Activated CD4-positive, alpha-beta T cell treated with anti-CD3 and anti-CD28 coated beads, Interleukin-2, amount 50 U/mL, for 1 hour (primary cell): ENCODE measurements around the gene WNK4.
A peak's percentile ranks its signal among the peaks of the same experiment; 100 is the strongest.

ENCODE experiments used
- DNase-seq: peaks from one replicate; pipeline ENCODE4 v3.0.0-alpha.2; 2020

WNK4 gene

GRCh38 chr17:42797067-42798007 is 16.9 kb downstream of the WNK4 start:
- DNase-seq, result no peak

- no peak for DNase-seq
These were observed 17.6 kb downstream of the WNK4 start for GRCh38 chr17:42798011-42798382.

- peak; percentile 72 for DNase-seq
These were observed 18.3 kb downstream of the WNK4 start, which contains the start of the genes CNTD1 and COA3 for GRCh38 chr17:42798383-42799380. Gene CNTD1, plus strand, starts transcription at chr17:42798861. Its CDS starts 207 bp downstream, at chr17:42799068. Gene COA3, minus strand, starts transcription at chr17:42798704. Its CDS starts 23 bp downstream, at chr17:42798681.

GRCh38 chr17:42803074-42803883 is 22.9 kb downstream of the WNK4 start:
- no peak for DNase-seq

DNA sequence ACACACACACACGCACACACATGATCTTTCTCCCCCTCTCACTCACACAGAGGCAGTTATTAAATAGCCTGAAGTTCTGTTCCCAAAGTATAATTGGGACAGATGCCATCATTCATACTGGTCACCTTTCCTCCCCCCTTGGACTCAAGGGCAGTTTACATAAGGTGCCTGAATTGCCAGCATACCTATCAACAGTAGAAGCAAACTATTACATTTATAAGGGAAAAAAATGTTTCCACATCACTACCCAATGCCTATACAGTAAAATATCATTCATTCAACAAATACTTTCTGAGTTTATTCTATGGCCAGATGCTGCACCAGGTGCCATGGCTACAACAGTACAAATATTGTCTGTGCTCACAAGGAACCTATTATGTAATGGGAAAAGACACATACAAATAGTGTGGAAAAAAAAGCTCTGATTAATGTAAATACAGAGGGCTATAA is 24.5 kb downstream of the WNK4 start:
- no peak for DNase-seq

- DNase-seq, result no peak
These were observed 25.8 kb downstream of the WNK4 start for GRCh38 chr17:42806249-42806648.

GRCh38 chr17:42809250-42809649 is 28.8 kb downstream of the WNK4 start:
- no peak for DNase-seq

GRCh38 chr17:42814633-42815399 is 34.4 kb downstream of the WNK4 start:
- DNase-seq, result no peak

- no peak for DNase-seq
These were observed 37.5 kb downstream of the WNK4 start for GRCh38 chr17:42817866-42818265.

DNA sequence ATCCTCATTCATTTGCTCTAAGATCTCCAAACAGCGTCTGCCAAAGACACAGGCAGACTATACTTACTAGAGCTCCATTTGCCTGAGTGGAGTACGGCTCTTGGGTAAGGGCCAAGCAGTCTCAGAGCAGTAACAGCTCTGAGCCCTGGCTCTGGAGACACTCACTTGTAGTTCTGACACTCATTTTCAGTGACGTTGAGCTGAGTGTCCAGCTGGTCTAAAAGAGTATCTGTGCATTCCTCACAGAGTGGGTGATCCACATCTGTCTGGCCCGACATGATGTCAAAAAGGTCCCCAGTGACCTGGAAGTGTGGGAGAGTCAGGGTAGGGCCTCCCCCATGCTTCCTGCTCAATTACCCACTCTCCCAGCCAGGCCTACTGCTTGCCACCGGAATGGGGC is 38.0 kb downstream of the WNK4 start:
- no peak for DNase-seq

DNA sequence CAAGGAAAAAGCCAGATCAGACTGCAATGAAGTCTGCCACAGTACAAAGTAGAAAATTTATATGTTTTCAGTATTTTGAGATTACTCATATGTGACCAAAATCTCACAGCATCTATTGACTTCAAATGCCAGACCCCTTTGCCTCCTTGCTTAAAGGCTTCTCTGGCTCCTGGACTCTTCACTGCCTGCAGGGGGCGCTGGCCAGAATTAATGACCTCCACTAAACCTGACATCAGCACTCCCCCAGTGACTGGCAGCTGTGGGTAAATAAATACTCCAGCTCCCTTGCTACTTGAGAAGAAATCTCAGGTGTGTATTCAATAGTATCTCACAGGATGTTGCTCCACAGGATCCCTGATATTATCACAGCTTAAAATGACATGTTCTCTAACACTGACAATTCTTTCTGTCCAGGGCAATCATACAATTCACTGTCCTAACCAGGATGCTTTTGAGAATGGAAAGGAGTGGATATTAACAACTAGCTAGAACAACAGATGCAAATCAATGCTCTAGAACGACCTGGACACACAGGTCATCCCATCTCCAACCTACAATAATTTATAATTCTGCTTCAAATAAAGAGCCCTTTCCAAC is 39.6 kb downstream of the WNK4 start:
- DNase-seq, result peak; percentile 64

DNA sequence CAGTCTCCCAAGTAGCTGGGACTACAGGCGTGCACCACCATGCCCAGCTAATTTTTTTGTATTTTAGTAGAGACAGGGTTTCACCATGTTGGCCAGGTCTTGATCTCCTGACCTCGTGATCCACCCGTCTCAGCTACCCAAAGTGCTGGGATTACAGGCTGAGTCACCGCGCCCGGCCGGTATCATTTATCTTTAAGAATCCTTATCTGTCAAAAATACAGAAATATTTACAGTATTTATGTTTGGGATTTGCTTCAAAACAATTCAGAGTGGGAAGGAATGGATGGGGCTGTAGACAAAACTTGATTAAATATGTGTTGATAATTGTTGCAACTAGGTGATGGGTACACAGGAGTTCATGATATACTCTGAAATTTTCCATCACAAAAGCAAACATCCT is 40.8 kb downstream of the WNK4 start:
- DNase-seq, result no peak

GRCh38 chr17:42827472-42827871 is 47.1 kb downstream of the WNK4 start:
- no peak for DNase-seq

DNA sequence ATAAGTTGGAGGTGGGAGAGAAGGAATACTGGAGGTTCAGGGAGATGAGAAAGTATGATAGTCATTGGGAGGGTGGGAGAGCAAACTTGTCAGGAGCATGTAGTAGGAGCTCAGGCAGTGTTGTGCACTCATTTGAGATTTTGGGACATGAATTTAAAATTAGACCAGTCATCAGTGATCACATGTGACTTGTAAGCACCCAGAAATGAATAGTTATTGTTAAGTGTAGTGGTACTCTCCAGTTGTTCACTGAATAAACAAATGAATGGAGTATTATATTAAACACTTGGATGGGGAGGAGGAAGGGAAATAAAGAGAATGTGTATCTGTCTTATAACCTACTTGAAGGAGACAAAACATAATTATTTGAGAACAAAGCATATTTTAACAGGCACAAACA is 50.6 kb downstream of the WNK4 start:
- no peak for DNase-seq

DNA sequence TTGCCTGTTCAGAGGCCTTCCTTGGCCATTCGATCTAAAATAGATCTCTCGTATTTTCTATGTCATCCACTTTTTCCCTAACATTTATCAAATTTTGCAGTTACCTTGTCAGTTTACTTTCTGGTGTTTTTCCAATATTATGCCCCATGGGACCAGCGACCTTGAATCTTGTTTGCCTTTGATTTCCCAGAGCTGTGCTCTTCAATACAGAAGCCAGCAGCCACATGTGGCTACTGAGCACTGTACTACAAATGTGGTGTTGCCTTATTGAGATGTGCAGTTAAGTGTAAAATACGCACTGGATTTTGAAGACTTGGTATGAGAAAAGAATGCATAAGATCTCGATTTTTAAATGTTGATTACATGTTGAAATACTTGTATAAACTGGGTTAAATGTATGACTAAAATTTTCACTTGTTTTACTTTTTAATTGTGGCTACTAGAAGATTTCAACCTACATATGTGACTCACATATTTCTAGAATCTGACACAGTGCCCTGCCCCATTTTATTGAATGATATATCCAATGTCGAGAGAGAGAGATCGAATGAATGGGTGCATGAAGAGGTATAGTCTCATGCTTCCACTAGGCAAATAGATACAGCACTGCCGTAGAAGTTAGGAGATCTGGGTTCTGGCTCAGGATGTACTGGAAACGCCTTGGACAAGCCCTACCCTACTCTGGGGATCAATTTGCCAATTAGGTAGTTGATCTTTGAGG is 52.0 kb downstream of the WNK4 start:
- DNase-seq, result no peak

DNA sequence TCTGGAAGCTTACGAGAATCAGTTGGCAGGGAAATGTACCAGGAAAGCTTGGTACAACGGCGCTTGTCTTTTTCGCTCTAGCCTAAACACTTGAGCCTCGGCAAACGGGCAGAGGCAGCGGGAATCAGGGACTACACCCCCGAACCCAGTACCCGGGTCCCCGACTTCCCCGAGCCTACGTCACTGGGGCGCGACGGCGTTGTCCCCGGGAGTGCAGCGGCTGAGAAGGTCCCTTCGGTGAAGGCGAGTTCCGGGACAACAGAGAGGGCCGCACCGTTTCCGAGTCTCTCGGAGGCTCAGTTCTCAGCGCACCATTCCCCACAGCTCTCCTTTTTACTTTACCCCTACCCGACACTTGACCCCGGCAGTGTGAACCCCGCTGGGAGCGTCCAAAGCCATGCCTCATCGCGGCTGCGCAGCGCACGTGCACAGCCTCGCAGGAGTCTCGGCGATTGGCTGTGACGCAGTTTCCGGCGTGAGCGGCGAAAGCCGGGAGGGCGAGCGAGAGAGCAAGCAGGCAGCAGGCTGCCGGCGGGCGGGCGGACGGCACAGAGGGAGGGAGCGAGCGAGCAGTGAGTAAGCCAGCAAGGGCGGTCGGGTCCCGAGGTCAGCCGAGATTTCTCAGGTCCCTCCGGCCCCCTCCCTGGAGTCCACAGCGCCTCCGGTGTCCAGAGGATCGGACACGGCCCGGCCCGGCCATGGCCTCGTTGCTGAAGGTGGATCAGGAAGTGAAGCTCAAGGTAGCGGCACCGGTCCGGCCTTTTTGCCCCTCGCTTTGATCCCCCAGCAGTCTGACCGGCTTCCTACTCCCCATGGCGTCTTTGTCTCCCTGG is 52.7 kb downstream of the WNK4 start, which contains the start of gene PSME3:
PSME3 (plus strand) TSS at position 464 of the 833 bp plus-strand sequence; CDS start at position 699, 235 bp downstream.
- peak; percentile 87 for DNase-seq

DNA sequence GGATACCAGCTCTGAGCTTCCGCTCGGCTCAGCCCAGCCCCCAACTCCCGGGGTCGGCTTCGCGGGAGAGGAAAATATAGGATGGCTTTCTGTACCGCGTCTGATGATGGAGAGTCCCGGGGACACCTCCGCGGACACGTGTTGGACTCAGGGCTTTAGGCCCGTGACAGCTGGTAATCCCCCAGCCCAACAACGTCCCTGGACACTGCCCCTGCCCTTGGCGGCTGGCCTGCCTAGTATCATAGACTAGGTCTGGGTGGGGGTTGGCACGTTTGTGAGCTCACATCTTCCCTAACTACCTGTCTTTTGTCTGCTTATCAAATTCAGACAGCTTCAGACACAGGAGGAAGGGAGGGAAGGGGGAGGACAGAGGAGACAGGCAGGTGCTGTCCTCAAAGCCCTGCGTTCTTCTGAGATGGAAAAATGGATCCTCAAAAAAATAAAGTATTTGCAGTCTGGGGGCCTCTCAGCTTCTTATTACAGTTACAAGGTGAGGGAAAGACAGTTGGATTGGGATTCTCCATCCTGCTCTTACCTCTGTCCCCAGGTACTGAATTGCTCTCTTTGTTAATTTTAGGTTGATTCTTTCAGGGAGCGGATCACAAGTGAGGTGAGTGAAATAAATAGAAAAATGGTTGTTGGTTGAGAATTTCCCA is 53.5 kb downstream of the WNK4 start:
- no peak for DNase-seq

GRCh38 chr17:42835732-42836131 is 55.3 kb downstream of the WNK4 start:
- no peak for DNase-seq
